ENCODE measurements around the gene TSPAN18. TPM values are rescaled to one million over a fixed set of nuclear protein-coding genes. Genes with fewer than 3 reads are reported as not detected.

Gene TSPAN18
- total RNA-seq, 1 donor from 2014 or later: 25.4 TPM

- intact Hi-C loops (cut with micrococcal nuclease): no loop called here
Observed at GRCh38 chr11:44880953-44881352, 154.2 kb downstream of the TSPAN18 start.

GRCh38 chr11:44883277-44883676 lies 156.5 kb downstream of the TSPAN18 start:
- intact Hi-C loops (cut with micrococcal nuclease): no loop called here

GRCh38 chr11:44884056-44884455 lies 157.3 kb downstream of the TSPAN18 start:
- intact Hi-C loops (cut with micrococcal nuclease): no loop called here

GRCh38 chr11:44885065-44885810 lies 158.5 kb downstream of the TSPAN18 start:
- intact Hi-C loops (cut with micrococcal nuclease): no loop called here

- intact Hi-C loops (cut with micrococcal nuclease): no loop called here
Observed at GRCh38 chr11:44885919-44886789, 159.4 kb downstream of the TSPAN18 start.

GRCh38 chr11:44886790-44887140 lies 160.0 kb downstream of the TSPAN18 start:
- intact Hi-C loops (cut with micrococcal nuclease): no loop called here

- intact Hi-C loops (cut with micrococcal nuclease): no loop called here
Observed at GRCh38 chr11:44887636-44888035, 160.9 kb downstream of the TSPAN18 start.

GRCh38 chr11:44889266-44889665 lies 162.5 kb downstream of the TSPAN18 start:
- intact Hi-C loops (cut with micrococcal nuclease): no loop called here

- intact Hi-C loops (cut with micrococcal nuclease): loop anchor here (5.0 kb wide), 1 partner anchor 166 kb away; the partner anchor contains the start of gene TSPAN18
Observed at GRCh38 chr11:44892843-44893242, 166.1 kb downstream of the TSPAN18 start.

GRCh38 chr11:44893308-44893822 lies 166.6 kb downstream of the TSPAN18 start:
- intact Hi-C loops (cut with micrococcal nuclease): loop anchor here (5.0 kb wide), 1 partner anchor 166 kb away; the partner anchor contains the start of gene TSPAN18

- intact Hi-C loops (cut with micrococcal nuclease): loop anchor here (1.0 to 5.0 kb wide), 4 partner anchors 31 to 338 kb away; partner anchors contain the start of gene TSPAN18
Observed at GRCh38 chr11:44893846-44894617, 167.3 kb downstream of the TSPAN18 start.

- intact Hi-C loops (cut with micrococcal nuclease): no loop called here
Observed at GRCh38 chr11:44899959-44900358, 173.2 kb downstream of the TSPAN18 start.

- intact Hi-C loops (cut with micrococcal nuclease): no loop called here
Observed at GRCh38 chr11:44901120-44901633, 174.4 kb downstream of the TSPAN18 start.

- intact Hi-C loops (cut with micrococcal nuclease): no loop called here
Observed at GRCh38 chr11:44901786-44902185, 175.0 kb downstream of the TSPAN18 start.

GRCh38 chr11:44903035-44903434 lies 176.3 kb downstream of the TSPAN18 start:
- intact Hi-C loops (cut with micrococcal nuclease): no loop called here

GRCh38 chr11:44903518-44903917 lies 176.8 kb downstream of the TSPAN18 start:
- intact Hi-C loops (cut with micrococcal nuclease): no loop called here

GRCh38 chr11:44904261-44905020 lies 177.7 kb downstream of the TSPAN18 start:
- intact Hi-C loops (cut with micrococcal nuclease): no loop called here

GRCh38 chr11:44905131-44905866 lies 178.5 kb downstream of the TSPAN18 start:
- intact Hi-C loops (cut with micrococcal nuclease): no loop called here

- intact Hi-C loops (cut with micrococcal nuclease): no loop called here
Observed at GRCh38 chr11:44906649-44907048, 179.9 kb downstream of the TSPAN18 start.

GRCh38 chr11:44909557-44909956 lies 182.8 kb downstream of the TSPAN18 start:
- intact Hi-C loops (cut with micrococcal nuclease): no loop called here
